ENCODE measurements around the gene TBC1D17. TPM values are rescaled to one million over a fixed set of nuclear protein-coding genes. Genes with fewer than 3 reads are reported as not detected.

Gene TBC1D17
- total RNA-seq, 2 experiments from 2014 or later, result 26.2 to 39.3 TPM

GRCh38 chr19:49907745-49908446, 30.4 kb downstream of the TBC1D17 start:
- peaks cover 39% of the 10 kb centered on the region for H3K4me1 Mint-ChIP-seq
- no peak overlapping the region for H3K4me3 Mint-ChIP-seq
- CTCF ChIA-PET, result interaction anchor here (0.8 to 0.9 kb wide), 2 partner anchors 14 to 18 kb away, joined by 3 read pairs; no protein-coding TSS in a partner anchor
- H3K27ac Mint-ChIP-seq, result no peak overlapping the region
- peaks cover 46% of the 10 kb centered on the region for H3K36me3 Mint-ChIP-seq
- H3K27me3 Mint-ChIP-seq, result no peaks in the 10 kb centered on the region
- DNase-seq (no peak), ATAC-seq (no peak)
- no peaks in the 10 kb centered on the region for H3K9me3 Mint-ChIP-seq (ENCODE audit: low read depth)

GRCh38 chr19:49908480-49909420, 31.2 kb downstream of the TBC1D17 start:
- CTCF ChIA-PET, result no interaction called here

GRCh38 chr19:49910179-49910578, 32.7 kb downstream of the TBC1D17 start:
- Mint-ChIP-seq H3K27ac (no peak overlapping the region), H3K4me3 (no peak overlapping the region), H3K36me3 (peaks cover 66% of the 10 kb centered on the region), H3K9me3 (ENCODE audit: low read depth) (no peaks in the 10 kb centered on the region), H3K27me3 (no peaks in the 10 kb centered on the region), H3K4me1 (peaks cover 52% of the 10 kb centered on the region)
- no peak for DNase-seq
- CTCF ChIA-PET, result no interaction called here
- no peak for ATAC-seq

More at GRCh38 chr19:49908480-49909420, 31.2 kb downstream of the TBC1D17 start:
- Mint-ChIP-seq H3K27ac (no peak overlapping the region), H3K4me3 (no peak overlapping the region), H3K36me3 (peaks cover 55% of the 10 kb centered on the region), H3K27me3 (no peaks in the 10 kb centered on the region), H3K9me3 (ENCODE audit: low read depth) (no peaks in the 10 kb centered on the region), H3K4me1 (peaks cover 46% of the 10 kb centered on the region)
- ATAC-seq (no peak), DNase-seq (no peak)

GRCh38 chr19:49911381-49912145, 34.1 kb downstream of the TBC1D17 start:
- H3K27ac Mint-ChIP-seq, result peak overlapping the region; percentile 35
- H3K27me3 Mint-ChIP-seq, result no peaks in the 10 kb centered on the region
- ATAC-seq, result no peak
- H3K4me1 Mint-ChIP-seq, result peaks cover 51% of the 10 kb centered on the region
- no peak for DNase-seq
- H3K36me3 Mint-ChIP-seq, result peaks cover 66% of the 10 kb centered on the region
- CTCF ChIA-PET, result interaction anchor here (1.4 kb wide), 1 partner anchor 26 kb away, joined by 3 read pairs; no protein-coding TSS in a partner anchor
- no peak overlapping the region for H3K4me3 Mint-ChIP-seq
- H3K9me3 Mint-ChIP-seq (ENCODE audit: low read depth), result no peaks in the 10 kb centered on the region

- ATAC-seq (no peak), DNase-seq (no peak)
- H3K27me3 Mint-ChIP-seq, result no peaks in the 10 kb centered on the region
- no peaks in the 10 kb centered on the region for H3K9me3 Mint-ChIP-seq (ENCODE audit: low read depth)
- peaks cover 63% of the 10 kb centered on the region for H3K36me3 Mint-ChIP-seq
- peaks cover 47% of the 10 kb centered on the region for H3K4me1 Mint-ChIP-seq
- CTCF ChIA-PET, result interaction anchor here (1.3 to 1.4 kb wide), 2 partner anchors 9 to 25 kb away, joined by 3 read pairs; no protein-coding TSS in a partner anchor
- H3K27ac Mint-ChIP-seq, result peak overlapping the region; percentile 40
- H3K4me3 Mint-ChIP-seq, result no peak overlapping the region
Measured at GRCh38 chr19:49912965-49913685, 35.6 kb downstream of the TBC1D17 start.

- peaks cover 44% of the 10 kb centered on the region for H3K4me1 Mint-ChIP-seq
- H3K4me3 Mint-ChIP-seq, result no peak overlapping the region
- H3K27ac Mint-ChIP-seq, result no peak overlapping the region
Measured at GRCh38 chr19:49913720-49914119, 36.2 kb downstream of the TBC1D17 start.

GRCh38 chr19:49915271-49915670, 37.8 kb downstream of the TBC1D17 start:
- H3K4me1 Mint-ChIP-seq, result peaks cover 42% of the 10 kb centered on the region
- H3K27ac Mint-ChIP-seq, result no peak overlapping the region
- H3K4me3 Mint-ChIP-seq, result no peak overlapping the region
- H3K36me3 Mint-ChIP-seq, result peaks cover 53% of the 10 kb centered on the region
- no peaks in the 10 kb centered on the region for H3K27me3 Mint-ChIP-seq
- H3K9me3 Mint-ChIP-seq (ENCODE audit: low read depth), result no peaks in the 10 kb centered on the region
- CTCF ChIA-PET, result interaction anchor here (0.6 kb wide), 1 partner anchor 863 kb away, joined by 3 read pairs; no protein-coding TSS in a partner anchor
- DNase-seq, result no peak
- ATAC-seq, result no peak

More at GRCh38 chr19:49913720-49914119, 36.2 kb downstream of the TBC1D17 start:
- peaks cover 59% of the 10 kb centered on the region for H3K36me3 Mint-ChIP-seq
- no peak for ATAC-seq
- no peaks in the 10 kb centered on the region for H3K27me3 Mint-ChIP-seq
- DNase-seq, result no peak
- CTCF ChIA-PET, result interaction anchor here (1.3 kb wide), 1 partner anchor 8 kb away, joined by 3 read pairs; no protein-coding TSS in a partner anchor
- H3K9me3 Mint-ChIP-seq (ENCODE audit: low read depth), result no peaks in the 10 kb centered on the region

- no peak for DNase-seq
- peaks cover 47% of the 10 kb centered on the region for H3K4me1 Mint-ChIP-seq
- no peak overlapping the region for H3K4me3 Mint-ChIP-seq
- no peaks in the 10 kb centered on the region for H3K9me3 Mint-ChIP-seq (ENCODE audit: low read depth)
- ATAC-seq, result no peak
- H3K36me3 Mint-ChIP-seq, result peaks cover 58% of the 10 kb centered on the region
- no peaks in the 10 kb centered on the region for H3K27me3 Mint-ChIP-seq
- peak overlapping the region; percentile 41 for H3K27ac Mint-ChIP-seq
- CTCF ChIA-PET, result interaction anchor here (1.1 kb wide), 1 partner anchor 27 kb away, joined by 3 read pairs; no protein-coding TSS in a partner anchor
Measured at GRCh38 chr19:49916839-49917733, 39.6 kb downstream of the TBC1D17 start.

- Mint-ChIP-seq H3K36me3 (peaks cover 53% of the 10 kb centered on the region), H3K4me1 (peaks cover 46% of the 10 kb centered on the region), H3K27ac (no peak overlapping the region), H3K4me3 (no peak overlapping the region), H3K27me3 (no peaks in the 10 kb centered on the region), H3K9me3 (ENCODE audit: low read depth) (no peaks in the 10 kb centered on the region)
- ATAC-seq, result no peak
- DNase-seq, result no peak
- CTCF ChIA-PET, result interaction anchor here (1.1 kb wide), 1 partner anchor 28 kb away, joined by 3 read pairs; no protein-coding TSS in a partner anchor
Measured at GRCh38 chr19:49918089-49918488, 40.6 kb downstream of the TBC1D17 start.

GRCh38 chr19:49920624-49921363, 43.3 kb downstream of the TBC1D17 start:
- DNase-seq (no peak), ATAC-seq (no peak)
- Mint-ChIP-seq H3K9me3 (ENCODE audit: low read depth) (no peaks in the 10 kb centered on the region), H3K36me3 (peaks cover 47% of the 10 kb centered on the region), H3K4me3 (no peak overlapping the region), H3K27me3 (no peaks in the 10 kb centered on the region), H3K27ac (no peak overlapping the region), H3K4me1 (peaks cover 48% of the 10 kb centered on the region)
- CTCF ChIA-PET, result interaction anchor here (0.5 kb wide), 1 partner anchor 170 kb away, joined by 3 read pairs; no protein-coding TSS in a partner anchor
